Hematopoietic multipotent progenitor cell treated with erythropoietin and hydrocortisone succinate and interleukin-3 and kit ligand, for 15 days (in vitro differentiated cells): Measurements from ENCODE around the gene CLEC16A.
A peak's percentile ranks its signal among the peaks of the same experiment; 100 is the strongest.
"Not testable (repeated sequence)": the region's sequence is repeated elsewhere in the genome, so short reads cannot be mapped to it uniquely, and the experiment has no call there.

Experiments used
- DNase-seq: peaks from one replicate; pipeline ENCODE4 v3.0.0-alpha.2; 2015; ENCODE audit warnings: low spot score

Gene CLEC16A

DNA sequence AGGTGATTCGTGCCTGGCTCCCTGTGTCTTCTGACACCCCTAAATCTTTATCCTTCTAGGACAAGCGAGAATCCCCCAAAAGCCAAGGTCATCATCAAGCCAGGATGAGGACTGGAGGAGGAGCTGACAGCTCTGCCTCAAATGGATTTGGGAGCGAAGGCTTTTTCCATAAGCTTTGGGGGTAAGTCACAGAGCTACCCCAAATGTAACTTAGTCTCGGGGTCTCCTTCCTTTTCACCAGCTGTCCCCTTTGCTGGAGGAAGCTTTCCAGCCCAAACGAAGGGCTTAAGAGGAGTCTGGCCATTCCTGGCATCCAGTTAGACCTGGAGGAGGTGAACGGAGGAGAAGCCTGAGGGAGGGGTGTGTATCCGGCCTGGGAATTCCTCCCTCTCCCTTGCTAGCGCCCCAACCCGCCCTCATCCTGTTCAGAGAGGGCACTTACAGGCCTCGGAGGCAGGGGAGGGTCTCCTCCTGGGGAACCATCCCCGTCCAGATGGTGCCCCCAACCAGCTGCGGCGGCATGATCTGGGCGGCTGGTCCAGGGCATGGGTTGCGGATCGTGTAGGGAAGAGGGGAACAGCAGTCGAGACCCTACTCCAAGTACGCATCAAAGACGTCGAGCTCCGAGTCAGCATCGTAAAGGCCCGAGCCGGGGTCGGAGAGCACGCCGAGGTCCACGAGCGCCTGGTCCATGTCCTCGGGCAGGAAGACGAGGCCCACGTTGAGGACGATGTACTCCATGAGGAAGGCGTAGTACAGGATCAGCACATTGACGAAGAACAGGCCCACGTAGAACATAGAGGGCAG, 3.0 kb upstream of the CLEC16A start:
- DNase-seq: no peak

DNA sequence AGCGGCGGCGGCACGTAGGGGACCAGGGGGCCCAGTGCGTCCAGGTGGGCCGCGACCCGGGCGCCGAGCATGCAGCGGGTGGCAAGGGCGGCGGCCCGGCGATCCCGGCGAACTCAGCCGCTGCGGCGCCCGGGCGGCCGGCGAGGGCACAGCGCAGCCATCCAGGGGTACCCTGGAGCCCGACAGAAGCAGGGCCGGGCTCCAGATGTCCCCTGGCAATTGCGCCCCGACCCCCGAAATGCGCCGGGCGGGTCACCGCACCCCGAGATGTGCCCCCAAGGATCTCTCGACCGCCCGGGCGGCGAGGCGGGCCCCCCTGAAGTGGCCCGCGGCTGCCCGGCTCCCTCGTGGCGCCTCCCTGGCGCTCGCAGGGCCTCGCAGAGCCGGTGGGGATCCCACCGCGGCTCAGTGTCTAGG, 2.4 kb upstream of the CLEC16A start:
- DNase-seq: not testable (repeated sequence)

DNA sequence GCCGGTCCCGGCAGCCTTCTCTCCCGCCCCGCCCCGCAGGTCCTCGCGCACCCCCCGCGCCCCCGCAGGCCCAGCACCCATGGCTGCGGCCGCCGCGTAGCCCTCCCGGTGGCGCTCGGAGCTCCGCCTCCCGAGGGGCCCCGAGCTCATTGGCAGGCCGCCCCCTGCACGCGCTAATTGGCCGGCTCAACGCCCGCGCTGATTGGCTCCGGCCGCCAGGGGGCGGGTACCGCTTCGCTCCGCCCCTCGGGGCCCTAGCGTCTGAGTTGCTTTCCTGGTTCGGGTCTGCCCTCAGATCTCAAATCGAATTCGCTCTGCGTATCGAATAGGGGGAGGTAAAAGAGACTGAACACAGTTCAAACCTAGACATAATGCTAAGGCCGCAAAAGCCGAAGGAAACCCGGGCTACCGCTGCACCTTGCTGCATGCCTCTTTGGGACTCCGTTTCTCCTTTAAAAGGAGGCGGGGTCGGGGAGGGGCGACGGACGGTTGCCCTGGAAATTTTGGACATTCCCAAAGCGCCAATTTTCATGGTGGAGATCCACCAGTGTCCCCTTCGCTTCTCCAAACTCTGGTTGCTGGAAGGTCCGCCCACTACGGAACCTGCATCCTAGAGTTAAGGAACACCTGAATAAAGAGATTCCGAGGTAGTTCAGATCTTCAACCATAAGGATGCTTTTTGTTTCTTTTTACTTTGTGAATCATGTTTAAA, 1.9 kb upstream of the CLEC16A start, which contains the start of gene DEXI:
Gene DEXI, minus strand, starts transcription at position 117 of the 712 bp plus-strand sequence. CDS start 463 bp downstream, outside the sequence.
- DNase-seq: peak; percentile 95

DNA sequence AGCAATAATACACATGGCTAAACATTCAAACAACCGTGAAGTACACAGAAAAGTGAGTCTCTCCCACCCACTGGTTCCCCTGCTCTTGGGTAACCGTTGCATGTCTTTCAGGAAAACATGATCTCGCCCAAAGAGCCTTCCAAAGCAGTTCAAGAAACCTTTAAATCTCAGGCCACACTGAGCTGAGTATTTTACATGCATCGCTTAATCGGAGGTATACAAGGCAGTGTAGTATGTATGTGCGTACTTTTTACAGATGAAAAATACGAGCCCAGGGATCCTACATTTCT, 1.4 kb upstream of the CLEC16A start:
- no peak for DNase-seq

DNA sequence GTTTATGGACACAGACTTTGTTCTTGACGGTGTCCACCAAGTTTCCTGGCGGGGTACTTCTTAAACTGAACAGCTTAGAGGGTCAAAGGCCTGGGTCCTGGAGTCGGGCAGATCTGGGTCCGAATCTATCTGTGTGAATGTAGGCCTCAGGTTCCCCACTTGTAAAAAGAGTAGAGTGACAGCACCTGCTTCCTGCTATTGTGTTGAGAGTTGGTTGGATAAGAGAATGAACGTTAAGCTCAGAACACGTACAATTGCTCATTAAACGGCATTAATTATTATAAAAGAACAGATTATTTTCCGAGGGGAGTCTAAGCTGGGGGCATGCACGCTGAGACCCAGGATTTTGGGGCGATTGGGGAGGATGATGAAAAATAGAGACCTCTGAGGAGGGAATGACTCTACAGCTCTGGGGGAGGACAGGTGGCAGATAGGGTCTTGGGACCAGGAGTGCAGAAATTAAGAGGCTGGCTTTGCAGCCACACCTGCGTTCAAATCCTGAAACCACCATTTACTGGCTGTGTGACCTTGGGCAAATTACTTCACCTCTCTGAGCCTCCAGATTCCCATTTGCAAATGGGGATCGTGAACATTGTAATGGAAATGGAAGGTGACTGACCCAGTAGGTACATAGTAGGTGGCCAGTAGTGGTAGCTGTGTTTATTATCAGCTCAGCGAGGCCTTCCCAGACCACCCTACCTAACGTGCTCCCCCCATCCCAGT, 862 bp downstream of the CLEC16A start:
- no peak for DNase-seq

DNA sequence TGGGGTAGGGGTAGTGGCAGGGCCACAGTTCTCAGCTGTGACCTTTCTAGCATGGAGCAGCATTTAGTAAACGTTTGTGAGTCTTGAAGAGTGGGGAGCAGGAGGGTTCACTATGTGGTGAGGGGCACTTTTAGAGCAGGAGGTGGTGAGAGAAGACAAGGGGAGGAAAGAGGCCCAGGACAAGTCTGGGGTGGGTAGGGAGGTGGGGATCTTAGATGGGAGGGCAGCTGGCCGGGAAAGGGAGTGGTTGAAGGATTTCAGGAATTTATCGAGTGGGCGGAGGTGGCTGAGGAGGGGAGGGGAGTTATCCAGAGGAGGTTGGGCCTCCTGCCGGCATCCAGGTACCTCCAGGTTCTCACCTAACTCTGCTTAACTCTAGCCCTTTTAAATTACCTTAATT, 1.9 kb downstream of the CLEC16A start:
- DNase-seq: no peak

DNA sequence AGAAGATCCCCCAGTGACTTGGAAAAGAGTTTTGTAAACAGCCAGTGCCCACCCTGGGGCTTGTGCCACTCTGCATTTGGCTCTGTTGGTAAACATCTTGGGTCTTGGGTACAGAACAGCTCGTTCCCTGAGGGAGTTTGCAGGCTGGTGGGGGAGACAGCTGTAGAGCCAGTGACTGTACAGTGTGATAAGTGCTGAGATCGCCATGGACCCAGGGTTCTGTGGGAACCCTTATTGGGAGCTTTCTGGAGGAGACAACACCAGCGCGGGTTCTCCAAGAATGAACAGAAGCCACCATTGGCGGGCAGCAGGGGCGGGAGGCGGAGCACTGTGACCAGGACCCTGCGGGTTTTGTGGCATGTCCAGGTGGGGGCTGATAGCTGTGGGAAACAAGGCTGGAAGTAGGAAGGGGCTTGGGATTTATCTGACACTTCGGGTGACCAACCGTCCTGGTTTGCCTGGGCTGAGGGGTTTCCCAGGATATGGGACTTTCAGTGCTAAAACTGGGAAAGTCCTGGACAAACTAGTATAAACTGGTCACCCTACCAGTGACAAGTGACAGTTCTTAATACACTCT, 2.9 kb downstream of the CLEC16A start:
- no peak for DNase-seq

DNA sequence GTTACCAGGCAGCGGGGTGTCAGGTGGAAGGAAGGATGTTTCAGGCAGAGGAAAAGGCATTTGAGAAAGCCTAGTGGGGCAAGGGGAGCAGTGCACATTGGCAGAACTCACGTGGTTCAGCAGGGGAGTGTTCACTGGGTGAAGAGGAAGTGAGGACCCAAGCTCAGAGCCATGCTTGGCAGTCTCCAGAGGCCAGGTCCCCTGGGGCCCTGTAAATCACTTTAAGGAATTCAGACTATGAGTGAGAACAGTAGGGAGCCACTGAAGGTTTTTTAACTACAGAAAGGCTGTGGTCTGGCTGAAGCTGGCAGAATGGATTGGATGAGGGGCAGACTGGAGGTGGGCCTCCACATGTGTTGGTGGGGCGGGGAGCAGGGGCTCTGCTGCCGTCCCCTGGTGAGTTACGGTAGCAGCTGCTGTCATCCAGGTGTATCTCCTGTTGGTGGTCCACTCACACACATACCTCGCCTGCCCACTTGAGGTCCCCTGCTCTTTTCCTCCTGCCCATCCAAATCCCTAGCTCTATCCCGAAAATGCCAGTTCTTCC, 5.1 kb downstream of the CLEC16A start:
- DNase-seq: no peak

DNA sequence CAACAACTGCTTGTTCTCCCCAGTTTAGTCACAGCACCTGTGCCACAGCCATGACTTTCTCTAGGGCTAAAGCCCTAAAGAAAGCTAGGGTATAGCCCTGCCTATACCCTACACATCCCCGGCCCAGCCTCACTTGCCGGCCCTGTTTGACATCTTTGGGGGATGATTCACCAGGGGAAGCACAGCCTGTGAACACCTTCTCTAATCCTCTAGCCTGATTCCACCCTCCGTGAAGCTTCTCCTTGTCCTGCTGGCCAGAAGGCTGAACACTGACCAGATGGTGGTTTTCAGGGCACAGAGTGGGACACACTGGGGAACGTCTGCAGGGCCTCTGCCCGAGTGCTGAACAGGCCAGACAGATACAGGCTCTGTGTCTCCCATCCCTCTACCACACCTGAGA, 6.0 kb downstream of the CLEC16A start:
- no peak for DNase-seq

DNA sequence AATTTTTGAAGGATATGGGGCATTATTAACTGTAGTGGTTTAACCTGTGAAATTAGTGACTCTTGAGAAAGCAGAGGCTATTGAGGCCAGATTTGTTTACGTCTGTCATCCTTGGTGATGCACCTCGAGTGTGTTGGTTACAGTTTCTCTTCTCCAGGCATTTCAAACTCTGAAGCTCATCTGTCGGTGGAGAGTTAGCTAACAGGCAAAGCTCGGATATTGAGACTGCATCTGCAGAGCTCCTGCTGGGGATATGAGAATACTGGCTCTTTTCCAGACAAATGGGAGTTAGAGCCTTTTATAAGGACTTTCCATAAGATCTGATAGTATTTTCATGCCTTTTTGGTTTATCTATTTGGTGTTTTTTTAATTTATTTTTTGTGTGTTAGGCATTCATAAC, 6.7 kb downstream of the CLEC16A start:
- DNase-seq: no peak

DNA sequence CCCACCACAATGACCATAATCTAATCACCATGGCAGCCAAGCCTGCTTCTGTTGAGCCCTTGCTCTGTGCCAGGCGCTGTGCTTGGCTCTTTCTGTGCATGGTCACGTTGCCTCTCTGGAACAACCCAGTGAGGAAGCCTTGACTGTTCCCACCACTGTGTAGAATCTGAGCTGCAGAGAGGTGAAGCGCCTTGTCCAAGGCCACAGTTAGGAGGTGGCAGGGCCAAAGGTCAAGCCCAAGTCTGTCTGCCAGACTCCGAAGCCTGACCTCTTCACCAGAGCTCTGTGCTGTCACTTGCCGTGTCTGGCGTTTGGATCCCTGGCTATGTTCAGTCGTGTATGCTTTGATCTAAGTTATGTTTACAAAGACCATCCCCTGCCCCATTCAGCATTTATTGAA, 10.5 kb downstream of the CLEC16A start:
- DNase-seq: no peak

DNA sequence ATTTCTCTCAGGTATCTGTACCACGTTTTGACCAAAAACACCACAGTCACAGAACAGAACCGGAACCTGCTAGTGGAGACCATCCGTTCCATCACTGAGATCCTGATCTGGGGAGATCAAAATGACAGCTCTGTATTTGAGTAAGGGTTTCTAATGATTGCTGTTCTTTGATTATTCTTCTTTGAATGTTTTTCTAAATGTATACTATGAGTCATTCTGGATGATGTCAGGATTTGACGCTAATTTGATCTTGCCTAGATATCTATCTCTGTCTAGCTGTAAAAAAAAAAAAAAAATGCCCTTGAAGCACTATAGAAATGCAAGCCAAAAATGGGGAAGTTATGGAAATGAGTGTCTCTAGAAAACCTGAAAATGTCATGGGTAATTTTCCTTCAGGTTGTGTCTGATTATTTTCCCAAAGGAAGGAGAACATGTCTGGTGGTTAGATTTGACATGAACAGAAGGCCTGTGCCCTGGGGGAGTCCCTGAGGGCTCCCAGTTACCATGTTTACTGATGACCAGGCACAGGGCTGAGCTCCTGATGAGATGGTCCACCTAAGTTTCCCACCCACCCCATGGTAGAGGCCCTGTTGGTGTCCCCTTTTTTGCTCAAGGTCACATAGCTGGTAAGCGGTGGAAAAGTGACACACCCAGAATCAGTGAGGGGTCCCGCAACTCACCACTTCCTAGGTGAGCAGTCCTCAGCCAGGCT, 13.6 kb downstream of the CLEC16A start:
- no peak for DNase-seq

DNA sequence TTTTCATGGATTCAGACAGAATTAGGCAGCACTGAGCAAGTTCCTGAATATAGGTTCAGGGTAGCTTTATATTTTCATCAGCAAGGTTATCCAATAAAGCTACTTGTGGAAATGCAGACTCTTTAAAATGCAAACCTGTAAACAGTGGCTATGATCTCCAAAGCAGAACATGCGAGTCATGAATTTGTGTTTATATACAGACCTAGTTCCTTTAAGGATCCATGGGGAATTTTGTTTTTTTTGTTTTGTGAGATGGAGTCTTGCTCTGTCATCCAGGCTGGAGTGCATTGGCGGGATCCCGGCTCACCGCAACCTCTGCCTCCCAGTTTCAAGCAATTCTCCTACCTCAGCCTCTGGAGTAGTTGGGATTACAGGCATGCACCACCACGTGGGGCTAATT, 14.8 kb downstream of the CLEC16A start:
- no peak for DNase-seq

DNA sequence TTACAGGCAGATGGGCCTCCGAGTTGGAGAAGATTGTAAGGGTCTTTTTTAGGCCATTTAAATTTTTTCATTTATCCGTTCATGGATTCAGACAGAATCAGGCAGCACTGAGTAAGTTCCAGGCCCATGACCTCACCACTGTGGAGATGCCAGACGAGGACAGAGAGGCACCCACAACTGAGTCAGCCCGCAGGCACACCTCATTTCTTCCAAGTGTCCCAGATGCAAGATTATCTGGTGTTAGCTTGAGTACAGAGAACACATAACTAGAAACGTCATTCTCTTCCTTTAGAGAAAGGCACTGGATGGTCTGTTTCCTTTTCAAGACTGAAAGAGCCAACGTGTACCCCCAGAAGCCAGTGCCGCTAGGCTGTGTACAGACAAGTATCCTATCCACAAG, 16.9 kb downstream of the CLEC16A start:
- no peak for DNase-seq

DNA sequence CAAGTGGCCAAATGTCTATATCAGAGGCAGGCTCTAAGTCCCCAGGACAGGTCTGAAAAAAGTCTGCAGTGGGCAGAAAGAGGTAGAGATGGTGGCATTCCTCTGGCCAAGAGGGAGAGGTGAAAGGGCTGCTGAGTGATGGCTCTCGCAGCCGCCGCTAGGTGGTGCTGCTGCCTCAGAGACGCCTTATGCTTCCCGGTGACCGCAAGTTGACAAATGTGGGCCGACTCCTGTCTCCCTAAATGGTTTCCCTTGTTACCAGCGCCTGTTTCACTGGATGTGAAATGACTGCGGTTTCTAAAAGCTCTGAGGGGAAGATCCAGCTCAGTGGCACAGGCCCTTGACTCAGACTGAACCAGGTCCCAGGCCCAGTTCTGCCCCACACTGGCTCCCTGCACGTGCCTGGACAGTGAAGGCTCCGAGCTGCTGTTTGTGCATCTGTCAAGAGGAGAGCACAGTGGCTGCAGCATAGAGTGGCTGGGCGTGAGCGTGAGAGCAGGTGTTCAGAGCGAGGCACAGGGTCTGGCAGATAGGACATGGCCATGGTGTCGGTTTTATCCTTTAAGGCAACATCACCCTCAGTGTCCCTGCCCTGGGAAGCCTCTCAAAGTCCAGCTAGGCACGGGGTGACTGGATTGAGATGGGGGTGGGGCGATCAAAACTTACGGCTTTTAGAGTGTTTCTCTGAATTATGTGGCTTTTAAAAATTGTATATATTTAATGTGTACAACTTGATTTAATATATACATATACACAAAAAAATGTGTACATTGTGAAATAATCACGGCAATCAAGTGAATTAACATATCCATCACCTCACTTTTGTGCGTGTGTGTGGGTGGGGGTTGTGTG, 19.9 kb downstream of the CLEC16A start:
- DNase-seq: peak; percentile 86

DNA sequence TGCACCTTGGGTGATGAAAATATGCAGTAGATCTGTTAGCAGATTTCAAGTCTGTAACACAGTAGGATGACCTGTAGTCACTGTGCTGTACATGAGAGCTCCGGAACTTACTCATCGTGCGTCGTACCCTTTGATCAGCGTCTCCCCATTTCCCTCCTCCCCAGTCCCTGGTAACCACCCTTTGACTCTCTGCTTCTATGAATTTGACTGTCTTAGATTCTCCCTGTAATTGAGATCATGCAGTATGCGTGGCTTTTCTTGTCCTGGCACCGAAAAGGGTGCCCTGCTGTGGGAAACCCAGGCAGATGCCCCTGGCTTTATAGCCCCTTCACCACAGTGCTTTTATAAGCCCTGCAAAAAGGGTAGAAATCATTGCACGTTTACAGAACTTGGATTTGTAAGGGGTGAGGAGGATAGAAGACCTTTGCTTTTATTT, 20.5 kb downstream of the CLEC16A start:
- no peak for DNase-seq

DNA sequence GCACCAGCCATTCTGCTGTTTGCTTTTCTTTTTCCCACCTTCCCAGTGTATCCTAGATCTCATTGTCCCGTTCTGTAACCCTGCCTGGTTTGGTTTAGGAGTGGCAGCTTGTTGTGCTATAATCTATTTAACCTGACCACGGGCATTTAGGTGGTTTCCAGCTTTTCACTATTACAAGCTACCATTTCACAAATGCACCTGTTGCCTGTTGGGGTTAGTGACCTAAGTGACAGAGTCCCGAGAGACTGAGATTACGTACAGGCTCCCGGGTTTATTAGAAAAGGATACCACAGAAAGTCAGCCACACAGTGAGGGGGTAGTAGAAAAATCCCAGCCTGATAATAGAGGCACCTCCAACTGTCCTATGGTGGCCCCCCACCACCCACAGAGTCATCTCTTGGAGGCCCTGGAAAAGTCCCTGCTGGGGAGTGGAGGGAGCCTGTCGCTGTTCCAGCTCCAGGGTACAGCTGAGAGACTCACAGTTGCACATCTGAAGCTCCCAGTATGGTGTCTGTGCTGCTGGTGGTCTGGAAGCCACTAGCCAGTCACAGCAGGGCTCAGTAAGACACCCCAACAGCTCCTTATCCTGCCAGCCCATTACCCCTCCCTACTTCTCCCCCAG, 21.2 kb downstream of the CLEC16A start:
- peak; percentile 46 for DNase-seq

DNA sequence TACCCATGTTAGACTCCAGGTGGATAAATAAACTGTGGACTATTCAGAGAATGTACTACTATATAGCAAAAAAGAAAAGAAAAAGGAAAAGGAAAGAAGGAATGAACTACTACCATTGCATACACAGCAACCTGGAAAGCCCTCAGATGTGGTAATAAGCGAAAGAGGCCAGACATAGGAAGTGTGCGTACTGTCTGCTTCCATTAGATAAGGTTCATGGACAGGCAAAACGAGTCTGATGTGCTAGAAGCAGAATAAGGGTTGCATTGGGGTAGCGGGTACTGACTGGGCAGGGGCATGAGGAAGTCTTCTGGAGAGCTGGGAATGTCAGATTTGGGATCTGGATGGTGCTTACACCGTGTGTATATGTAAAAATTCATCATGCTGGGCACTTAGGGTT, 21.8 kb downstream of the CLEC16A start:
- peak; percentile 66 for DNase-seq

DNA sequence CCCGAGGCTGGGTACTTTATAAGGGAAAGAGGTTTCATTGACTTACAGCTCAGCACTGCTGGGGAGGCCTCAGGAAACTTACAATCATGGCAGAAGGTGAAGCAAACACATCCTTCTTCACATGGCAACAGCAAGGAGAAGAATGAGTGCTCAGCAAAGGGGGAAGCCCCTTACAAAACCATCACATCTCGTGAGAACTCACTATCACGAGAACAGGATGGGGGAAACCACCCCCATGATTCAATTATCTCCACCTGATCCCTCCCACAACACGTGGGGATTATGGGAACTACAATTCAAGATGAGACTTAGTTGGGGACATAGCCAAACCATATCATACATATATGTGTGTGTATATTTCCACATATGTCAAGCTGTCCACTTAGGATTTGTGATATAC, 22.2 kb downstream of the CLEC16A start:
- DNase-seq: not testable (repeated sequence)

DNA sequence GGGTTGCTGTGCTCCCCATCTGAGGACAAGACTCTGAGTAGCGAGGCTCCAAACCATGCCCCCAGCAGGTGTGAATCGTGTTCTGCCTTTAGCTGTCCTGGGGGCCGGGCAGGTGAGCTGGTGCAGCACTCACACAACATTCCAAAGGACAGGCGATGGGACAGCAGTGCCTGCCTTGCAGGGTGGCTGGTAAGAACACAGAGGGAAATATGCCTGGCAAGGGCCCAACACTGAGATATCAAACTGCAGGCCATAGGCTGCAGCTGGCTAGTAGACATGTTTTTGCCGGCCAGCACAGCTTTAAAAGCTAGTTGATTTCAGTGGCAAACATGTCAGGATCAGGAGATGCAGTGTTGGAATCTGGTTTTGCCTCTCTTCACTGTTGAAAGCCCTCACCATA, 23.6 kb downstream of the CLEC16A start:
- DNase-seq: no peak
